Smooth muscle cell (in vitro differentiated cells): ENCODE measurements around the gene AGAP5. TPM values are rescaled to one million over a fixed set of nuclear protein-coding genes. Genes with fewer than 3 reads are reported as not detected.

ENCODE experiments used
- DNase-seq: peaks from one replicate; lab custom pipeline; 2025; ENCODE audit not compliant: unreplicated experiment; lab: John Stamatoyannopoulos, UW
- H2AFZ ChIP-seq: fragments of 200-600 bp; sonication (generic); 2 replicates; pipeline ENCODE4 v1.6.0; 2016; ENCODE audit warnings: antibody characterized with exemption, low read depth, mild to moderate bottlenecking
- H3F3A ChIP-seq: fragments of 200-600 bp; sonication (generic); 2 replicates; pipeline ENCODE4 v1.6.0; 2017; ENCODE audit warnings: antibody characterized with exemption, low read depth
- H3K27ac ChIP-seq: fragments of 200-600 bp; sonication (generic); 2 replicates; pipeline ENCODE4 v1.5.1; 2016; ENCODE audit warnings: low read depth, mild to moderate bottlenecking
- H3K27me3 ChIP-seq: fragments of 200-600 bp; sonication (generic); 2 replicates; pipeline ENCODE4 v1.6.1; 2016; ENCODE audit warnings: low read depth, mild to moderate bottlenecking
- H3K36me3 ChIP-seq: fragments of 200-600 bp; sonication (generic); 2 replicates; pipeline ENCODE4 v1.5.1; 2016; ENCODE audit warnings: low read depth
- H3K4me1 ChIP-seq: fragments of 200-600 bp; sonication (generic); 2 replicates; pipeline ENCODE4 v1.5.1; 2016; ENCODE audit warnings: low read depth
- H3K4me2 ChIP-seq: fragments of 200-600 bp; sonication (generic); 2 replicates; pipeline ENCODE4 v1.6.0; 2016; ENCODE audit warnings: mild to moderate bottlenecking
- H3K4me3 ChIP-seq: fragments of 200-600 bp; sonication (generic); 2 replicates; pipeline ENCODE4 v1.5.1; 2016; ENCODE audit warnings: mild to moderate bottlenecking
- H3K79me2 ChIP-seq: fragments of 200-600 bp; sonication (generic); 2 replicates; pipeline ENCODE4 v1.6.0; 2016; ENCODE audit warnings: low read depth, mild to moderate bottlenecking
- H3K9ac ChIP-seq: fragments of 200-600 bp; sonication (generic); 2 replicates; pipeline ENCODE4 v1.6.0; 2016; ENCODE audit warnings: low read depth
- H3K9me3 ChIP-seq: fragments of 200-600 bp; sonication (generic); replicated peaks from 2 replicates; pipeline ENCODE4 v1.5.1; 2016; ENCODE audit warnings: low read depth
- H4K20me1 ChIP-seq: fragments of 200-600 bp; sonication (generic); 2 replicates; pipeline ENCODE4 v1.6.0; 2016; ENCODE audit warnings: low read depth
- CTCF ChIP-seq: fragments of 200-600 bp; sonication (generic); IDR thresholded peaks from 2 replicates; pipeline ENCODE4 v1.5.1; 2017; ENCODE audit warnings: borderline replicate concordance, mild to moderate bottlenecking, antibody characterized with exemption; ENCODE audit not compliant: insufficient read depth, poor library complexity, severe bottlenecking
- WGBS: methylation state at CpG from one replicate; pipeline ENCODE4 v1.1.7; 2016; ENCODE audit warnings: low lambda C conversion rate; 5-methylcytosine and 5-hydroxymethylcytosine counted together
- polyA plus RNA-seq: library from polyadenylated mRNA; unstranded; fragments of >200 nt; fragmentation: Nextera tagmentation; extraction: Ambion mirVana; gene quantifications from 2 replicates; pipeline ENCODE4 v1.2.1, GENCODE V29; 2016
- total RNA-seq: library from RNA; depleted of rRNA; stranded (reverse); fragments of >200 nt; gene quantifications from 2 replicates; pipeline ENCODE4 v1.2.3, GENCODE V29; 2014

The AGAP5 gene
- total and polyA plus RNA-seq, 2 experiments from 2014 or later: 1.4 to 4.1 TPM

GRCh38 chr10:73734028-73734720 lies 36.3 kb upstream of the AGAP5 start:
- Histone ChIP-seq H3K4me2 (no peak overlapping the region), H4K20me1 (no peaks in the 10 kb centered on the region), H3K27me3 (no peaks in the 10 kb centered on the region), H3K9ac (no peak overlapping the region), H3K79me2 (peaks cover 38% of the 10 kb centered on the region), H3K9me3 (no peaks in the 10 kb centered on the region), H3F3A (no peaks in the 10 kb centered on the region), H3K4me3 (no peak overlapping the region), H2AFZ (no peak overlapping the region), H3K4me1 (peaks cover 8% of the 10 kb centered on the region), H3K36me3 (no peaks in the 10 kb centered on the region), H3K27ac (no peak overlapping the region)
- WGBS: 92% methylated on average over 16 of the region's 16 CpGs
- no peak for TF ChIP-seq CTCF
- no peak for DNase-seq

- Histone ChIP-seq H3K27me3 (no peaks in the 10 kb centered on the region), H3K4me3 (no peak overlapping the region), H3K4me2 (no peak overlapping the region), H4K20me1 (no peaks in the 10 kb centered on the region), H2AFZ (no peak overlapping the region), H3F3A (no peaks in the 10 kb centered on the region), H3K27ac (no peak overlapping the region), H3K9me3 (no peaks in the 10 kb centered on the region), H3K4me1 (peaks cover 14% of the 10 kb centered on the region), H3K79me2 (peaks cover 45% of the 10 kb centered on the region), H3K36me3 (no peaks in the 10 kb centered on the region), H3K9ac (no peak overlapping the region)
- no peak for TF ChIP-seq CTCF
- DNase-seq: no peak
- WGBS: 98% methylated on average over 46 of the region's 84 CpGs
Observed at GRCh38 chr10:73732931-73733623, 35.2 kb upstream of the AGAP5 start.

- Histone ChIP-seq H3K36me3 (no peaks in the 10 kb centered on the region), H3K4me1 (peaks cover 14% of the 10 kb centered on the region), H3K27me3 (no peaks in the 10 kb centered on the region), H4K20me1 (no peaks in the 10 kb centered on the region), H3K27ac (no peak overlapping the region), H3F3A (no peaks in the 10 kb centered on the region), H3K9ac (no peak overlapping the region), H2AFZ (no peak overlapping the region), H3K79me2 (peaks cover 47% of the 10 kb centered on the region), H3K4me3 (no peak overlapping the region), H3K9me3 (no peaks in the 10 kb centered on the region), H3K4me2 (no peak overlapping the region)
- 97% methylated on average over 20 of the region's 20 CpGs for WGBS
- no peak for TF ChIP-seq CTCF
- DNase-seq: no peak
Observed at GRCh38 chr10:73732426-73732825, 34.5 kb upstream of the AGAP5 start.
